Measurements from ENCODE around the gene SETD4. TPM values are rescaled to one million over a fixed set of nuclear protein-coding genes. Genes with fewer than 3 reads are reported as not detected.

The SETD4 gene
- total and polyA plus RNA-seq, 2 of the 8 experiments (the other 6 are each of a cell fraction or from before 2014, with no cell fraction given) = 20.1 to 46.6 TPM

DNA sequence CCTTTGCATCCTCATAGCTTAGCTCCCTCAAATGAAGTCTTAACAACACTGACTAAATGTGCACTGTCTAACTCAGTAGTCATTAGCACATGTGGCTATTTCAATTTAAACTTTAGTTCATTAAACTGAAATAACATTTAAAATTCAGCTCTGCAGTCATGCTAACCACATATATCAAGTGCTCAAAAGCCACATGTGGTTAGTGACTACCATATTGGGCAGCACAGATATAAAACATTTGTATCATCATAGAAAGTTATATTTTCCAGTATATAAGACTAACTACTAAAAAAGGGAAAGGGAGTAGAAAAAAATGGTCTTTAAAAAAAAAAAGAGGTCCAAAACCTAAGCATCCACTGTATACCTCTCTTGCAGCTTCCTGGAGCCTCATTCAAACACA, 64.1 kb downstream of the SETD4 start:
- no peaks in the 10 kb centered on the region for H3K4me1 ChIP-seq (replicated peaks in 1 of 4; ENCODE audit: control insufficient read depth in 3 of 4, insufficient read depth in 4 of 4, low read length in 3 of 4)
- ChIA-PET CTCF (ENCODE audit: partially characterized antibody) (interaction anchor here (2.1 kb wide), 1 partner anchor 10 kb away, joined by 6 read pairs; no protein-coding TSS in a partner anchor), POLR2A (ENCODE audit: partially characterized antibody) (no interaction called here)
- no peak overlapping the region for H3K9ac ChIP-seq (replicated peaks in 1 of 4; ENCODE audit: extremely low read depth in 1 of 4, low read depth in 3 of 4, low read length in 3 of 4)
- H3K4me3 ChIP-seq (ENCODE audit: extremely low read depth in 1 of 4, insufficient read depth in 2 of 4, low read depth in 3 of 4, low read length in 4 of 4) = no peak overlapping the region
- H3K9me3 ChIP-seq (ENCODE audit: insufficient read depth in 2 of 2, low read depth in 1 of 2, low read length in 1 of 2) = 0 out of 4 replicates have a peak, but pooled peaks cover 0 to 3% of the 10 kb centered on the region in 2 experiments
- no peak overlapping the region for H2AFZ ChIP-seq (ENCODE audit: low read length)
- no peak overlapping the region for H3K27ac ChIP-seq (ENCODE audit: low read depth, low read length)
- H2BK5ac ChIP-seq (ENCODE audit: low read depth, low read length) = no peak overlapping the region
- H4K91ac ChIP-seq (replicated peaks; ENCODE audit: insufficient read length, low read length) = no peak overlapping the region
- H2BK15ac ChIP-seq (ENCODE audit: low read length) = no peak overlapping the region
- no peak overlapping the region for H2BK20ac ChIP-seq (ENCODE audit: low read length)
- no peaks in the 10 kb centered on the region for H3K36me3 ChIP-seq (ENCODE audit: control insufficient read depth in 2 of 4, insufficient read depth in 4 of 4, low read length in 3 of 4)
- H2BK12ac ChIP-seq (ENCODE audit: low read depth, low read length) = no peak overlapping the region
- no peak overlapping the region for H3K56ac ChIP-seq (replicated peaks; ENCODE audit: insufficient read length, low read depth, low read length)
- peaks cover 0 to 2% of the 10 kb centered on the region in 2 experiments for H4K20me1 ChIP-seq (replicated peaks in 1 of 2; ENCODE audit: control insufficient read depth in 1 of 2, insufficient read depth in 2 of 2, low read length in 2 of 2)
- no peak overlapping the region for H3K23ac ChIP-seq (ENCODE audit: insufficient read length)
- H3K79me1 ChIP-seq (ENCODE audit: low read depth, low read length) = no peaks in the 10 kb centered on the region
- no peak overlapping the region for H4K5ac ChIP-seq (ENCODE audit: insufficient read length, low read depth, low read length)
- H3K18ac ChIP-seq (ENCODE audit: extremely low read depth, low read length) = no peak overlapping the region
- no peak overlapping the region for H3K4me2 ChIP-seq (ENCODE audit: insufficient read depth in 1 of 2, low read depth in 2 of 2, low read length in 2 of 2)
- no peak overlapping the region for H2AK5ac ChIP-seq (ENCODE audit: low read depth, low read length)
- no peak overlapping the region for H3K4ac ChIP-seq (replicated peaks; ENCODE audit: insufficient read length, low read depth, low read length)
- no peaks in the 10 kb centered on the region for H3K79me2 ChIP-seq (ENCODE audit: control insufficient read depth in 1 of 2, insufficient read depth in 2 of 2, low read length in 2 of 2)
- H2BK120ac ChIP-seq (replicated peaks; ENCODE audit: low read depth, low read length) = no peak overlapping the region
- DNase-seq (ENCODE audit: low read depth in 1 of 2, low spot score in 2 of 2) = no peak
- no peak overlapping the region for H3K14ac ChIP-seq (ENCODE audit: insufficient read length)
- peaks cover 17% of the 10 kb centered on the region; the same call in 1 of the 2 replicates for H3K23me2 ChIP-seq (ENCODE audit: low read depth, low read length)
- H3K27me3 ChIP-seq (replicated peaks in 1 of 4; ENCODE audit: control insufficient read depth in 3 of 4, extremely low read depth in 1 of 4, insufficient read depth in 3 of 4, low read length in 3 of 4) = no peaks in the 10 kb centered on the region; a peak in 1 of 7 replicates
- H4K8ac ChIP-seq (ENCODE audit: extremely low read depth, insufficient read depth, low read length) = no peak overlapping the region
- no peak for FAIRE-seq
- no peak for TF ChIP-seq CTCF (IDR thresholded peaks at IDR 0.05; ENCODE audit: control extremely low read depth in 1 of 3, insufficient read depth in 1 of 3, low read depth in 1 of 3, low read length in 3 of 3)
- TF ChIP-seq RBBP5 (IDR thresholded peaks at IDR 0.05; ENCODE audit: borderline replicate concordance, low read depth, low read length) = no peak
